Left lobe of liver (tissue), 2 donors: ENCODE measurements around the gene SLC35F6. TPM values are rescaled to one million over a fixed set of nuclear protein-coding genes. Genes with fewer than 3 reads are reported as not detected.
"Not testable (repeated sequence)": the region's sequence is repeated elsewhere in the genome, so short reads cannot be mapped to it uniquely, and the experiment has no call there.

Source experiments
- ATAC-seq: fragments of 200-7000 bp; cut with Tn5 transposase; one replicate; pipeline ENCODE4 v1.9.1; 2020; ENCODE audit warnings: mild to moderate bottlenecking, moderate library complexity
- DNase-seq: peaks from one replicate; pipeline ENCODE4 v3.0.0-alpha.2; 2020; ENCODE audit warnings: low spot score
- total RNA-seq: library from RNA; stranded (reverse); gene quantifications from one replicate; pipeline ENCODE4 v1.2.1, GENCODE V29; 2021
- donor health status: DM: no; HTN: no; CAD: no; lungs with moderate emphysema.
- donor health status: DM: no; HTN: yes; CAD: no.

The SLC35F6 gene
- total RNA-seq, 1 donor from 2014 or later: 14.4 TPM

GRCh38 chr2:26814072-26814765 is 50.1 kb downstream of the SLC35F6 start:
- ATAC-seq, DNase-seq: not testable (repeated sequence)

- DNase-seq (no peak), ATAC-seq (no peak)
Observed at GRCh38 chr2:26816893-26817292, 52.8 kb downstream of the SLC35F6 start.

DNA sequence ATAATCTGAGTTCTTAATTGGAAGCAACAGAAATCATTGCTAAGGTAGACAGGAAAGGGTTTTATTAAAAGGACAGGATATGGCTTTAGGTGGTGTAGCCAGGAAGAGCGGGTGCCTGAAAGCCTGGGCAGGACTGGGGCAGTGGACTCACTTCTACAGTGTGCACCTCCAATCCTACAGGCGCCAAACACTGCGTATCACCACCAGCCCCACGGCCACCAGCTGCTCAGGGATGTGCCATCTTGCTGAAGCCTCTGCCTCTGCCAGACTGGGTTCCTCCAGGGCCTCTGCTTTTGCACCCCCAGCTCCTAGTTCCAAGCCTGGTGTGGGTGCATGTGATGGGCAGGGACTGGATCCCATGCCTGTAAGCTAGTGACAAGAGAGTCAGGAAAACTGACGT is 54.2 kb downstream of the SLC35F6 start:
- DNase-seq (no peak), ATAC-seq (no peak)

- DNase-seq (no peak), ATAC-seq (no peak)
Observed at GRCh38 chr2:26818972-26819371, 54.9 kb downstream of the SLC35F6 start.

- no peak for DNase-seq
- ATAC-seq: no peak
Observed at GRCh38 chr2:26820932-26821331, 56.8 kb downstream of the SLC35F6 start.

GRCh38 chr2:26822877-26823276 is 58.8 kb downstream of the SLC35F6 start:
- DNase-seq: no peak
- no peak for ATAC-seq

Other genes starting within 250 kb of the SLC35F6 start
- not detected for gene CIB4, start 122.9 kb upstream of the SLC35F6 start, total RNA-seq
- gene KCNK3, start 71.6 kb upstream of the SLC35F6 start, total RNA-seq: 0.43 TPM
- gene CENPA, start 21.8 kb downstream of the SLC35F6 start, total RNA-seq: 0.33 TPM
- gene DPYSL5, start 83.8 kb downstream of the SLC35F6 start, total RNA-seq: not detected
- 16.6 TPM for gene MAPRE3, start 206.4 kb downstream of the SLC35F6 start, total RNA-seq